Measurements from ENCODE around the gene PIEZO2. TPM values are rescaled to one million over a fixed set of nuclear protein-coding genes. Genes with fewer than 3 reads are reported as not detected.
"Not testable (repeated sequence)": the region's sequence is repeated elsewhere in the genome, so short reads cannot be mapped to it uniquely, and the experiment has no call there.

Gene PIEZO2
- total RNA-seq, 2 experiments from 2014 or later = not detected

DNA sequence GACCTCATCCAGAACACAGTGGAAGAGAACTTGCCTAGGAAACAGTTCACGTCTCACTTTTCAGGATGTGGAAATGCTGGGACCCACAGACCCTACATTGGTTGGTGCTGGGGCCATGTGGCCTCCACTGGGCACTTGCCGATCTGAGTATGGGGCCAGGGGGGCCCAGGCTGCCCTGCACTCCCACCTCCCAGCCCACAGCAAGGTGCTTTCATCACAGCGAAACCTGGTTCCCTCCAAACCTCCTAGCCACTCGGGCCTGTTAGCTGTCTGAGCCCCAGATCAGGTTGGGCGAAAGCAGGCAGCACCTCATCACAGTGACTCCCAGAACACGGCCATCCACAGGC lies 510.9 kb downstream of the PIEZO2 start:
- H3K9me3 ChIP-seq (ENCODE audit: control insufficient read depth in 1 of 2, insufficient read depth in 1 of 2, low read length in 2 of 2); DNase-seq; H3K27me3 Mint-ChIP-seq; H3K4me1 Mint-ChIP-seq (ENCODE audit: low read depth); H3K4me3 ChIP-seq (ENCODE audit: low read length); H3K9me3 Mint-ChIP-seq; ATAC-seq (ENCODE audit: poor library complexity); CTCF ChIA-PET; H3K27me3 ChIP-seq (ENCODE audit: control insufficient read depth in 1 of 2, insufficient read depth in 2 of 2, low read length in 2 of 2); POLR2A ChIA-PET; H3K4me3 Mint-ChIP-seq; H3K36me3 Mint-ChIP-seq (ENCODE audit: low read depth); intact Hi-C loops (cut with DNase I, micrococcal nuclease); H3K4me1 ChIP-seq (ENCODE audit: insufficient read depth, low read length); H3K27ac Mint-ChIP-seq; H3K36me3 ChIP-seq (ENCODE audit: insufficient read depth, low read length); H3K27ac ChIP-seq (ENCODE audit: low read depth in 1 of 2, low read length in 2 of 2): not testable (repeated sequence)

DNA sequence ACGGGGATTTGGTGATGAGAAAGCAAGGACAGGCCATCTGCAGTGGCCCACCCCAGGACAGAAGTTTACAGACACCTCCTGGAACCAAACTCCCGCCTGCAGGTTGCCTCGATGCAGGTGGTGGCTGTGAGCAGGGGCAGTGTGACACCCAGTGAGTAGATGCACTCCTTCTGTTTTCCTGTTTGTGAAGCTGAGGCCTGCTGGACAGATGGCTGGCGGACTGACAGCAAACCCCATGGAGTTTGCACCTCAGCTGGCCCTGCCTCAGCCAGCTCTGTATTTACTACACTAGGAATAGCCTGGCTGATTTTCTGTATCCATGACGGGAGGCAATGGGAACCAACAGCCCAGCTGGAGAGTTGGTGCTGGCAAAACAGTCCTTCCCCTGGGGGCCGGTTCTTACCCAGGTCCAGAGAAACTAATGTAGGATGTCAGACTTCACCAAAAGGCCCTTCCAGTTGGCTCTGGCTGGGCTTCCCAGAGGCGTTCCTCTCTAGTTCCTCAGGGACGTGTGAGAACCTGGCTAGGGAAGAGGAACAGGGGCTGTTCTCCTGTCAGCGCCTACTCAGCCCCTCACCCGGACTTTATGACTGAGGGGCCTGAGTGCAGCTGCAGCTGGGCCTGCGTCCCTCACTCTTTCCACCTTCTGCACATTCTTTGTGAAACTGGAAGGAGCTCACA lies 511.4 kb downstream of the PIEZO2 start:
- H3K4me1 Mint-ChIP-seq (ENCODE audit: low read depth); DNase-seq; H3K4me3 ChIP-seq (ENCODE audit: low read length); H3K27ac ChIP-seq (ENCODE audit: low read depth in 1 of 2, low read length in 2 of 2); H3K36me3 Mint-ChIP-seq (ENCODE audit: low read depth); H3K4me1 ChIP-seq (ENCODE audit: insufficient read depth, low read length); H3K9me3 Mint-ChIP-seq; intact Hi-C loops (cut with DNase I, micrococcal nuclease); H3K27me3 Mint-ChIP-seq; POLR2A ChIA-PET; H3K27me3 ChIP-seq (ENCODE audit: control insufficient read depth in 1 of 2, insufficient read depth in 2 of 2, low read length in 2 of 2); CTCF ChIA-PET; H3K4me3 Mint-ChIP-seq; H3K36me3 ChIP-seq (ENCODE audit: insufficient read depth, low read length); H3K9me3 ChIP-seq (ENCODE audit: control insufficient read depth in 1 of 2, insufficient read depth in 1 of 2, low read length in 2 of 2); ATAC-seq (ENCODE audit: poor library complexity); H3K27ac Mint-ChIP-seq: not testable (repeated sequence)

DNA sequence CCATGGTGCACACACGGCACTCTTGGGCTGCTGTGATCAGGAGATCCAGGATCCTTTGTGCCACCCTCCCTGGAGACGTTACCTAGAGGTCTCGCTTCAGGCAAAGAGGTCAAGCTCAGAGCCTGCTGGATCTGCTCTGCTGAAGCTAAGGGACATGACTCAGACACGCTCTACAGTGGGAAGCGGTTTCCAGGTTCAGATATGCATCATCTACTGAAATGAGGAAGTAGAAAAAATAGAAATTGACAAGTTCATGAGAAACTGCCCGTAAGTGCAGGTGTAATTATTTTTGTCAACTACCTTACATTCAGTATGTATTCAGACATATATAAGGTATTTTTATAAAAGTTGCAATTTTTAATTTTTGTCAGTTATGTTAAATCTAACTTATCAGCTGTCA lies 520.3 kb downstream of the PIEZO2 start:
- intact Hi-C loops (cut with DNase I, micrococcal nuclease); H3K27me3 ChIP-seq (ENCODE audit: control insufficient read depth in 1 of 2, insufficient read depth in 2 of 2, low read length in 2 of 2); H3K27ac ChIP-seq (ENCODE audit: low read depth in 1 of 2, low read length in 2 of 2); H3K27ac Mint-ChIP-seq; H3K4me1 ChIP-seq (ENCODE audit: insufficient read depth, low read length); H3K4me3 Mint-ChIP-seq; H3K9me3 Mint-ChIP-seq; H3K36me3 Mint-ChIP-seq (ENCODE audit: low read depth); ATAC-seq (ENCODE audit: poor library complexity); H3K36me3 ChIP-seq (ENCODE audit: insufficient read depth, low read length); H3K4me3 ChIP-seq (ENCODE audit: low read length); CTCF ChIA-PET; H3K4me1 Mint-ChIP-seq (ENCODE audit: low read depth); POLR2A ChIA-PET; H3K27me3 Mint-ChIP-seq; H3K9me3 ChIP-seq (ENCODE audit: control insufficient read depth in 1 of 2, insufficient read depth in 1 of 2, low read length in 2 of 2): not testable (repeated sequence)
- DNase-seq = peak in 1 of 14 experiments; percentile 15

DNA sequence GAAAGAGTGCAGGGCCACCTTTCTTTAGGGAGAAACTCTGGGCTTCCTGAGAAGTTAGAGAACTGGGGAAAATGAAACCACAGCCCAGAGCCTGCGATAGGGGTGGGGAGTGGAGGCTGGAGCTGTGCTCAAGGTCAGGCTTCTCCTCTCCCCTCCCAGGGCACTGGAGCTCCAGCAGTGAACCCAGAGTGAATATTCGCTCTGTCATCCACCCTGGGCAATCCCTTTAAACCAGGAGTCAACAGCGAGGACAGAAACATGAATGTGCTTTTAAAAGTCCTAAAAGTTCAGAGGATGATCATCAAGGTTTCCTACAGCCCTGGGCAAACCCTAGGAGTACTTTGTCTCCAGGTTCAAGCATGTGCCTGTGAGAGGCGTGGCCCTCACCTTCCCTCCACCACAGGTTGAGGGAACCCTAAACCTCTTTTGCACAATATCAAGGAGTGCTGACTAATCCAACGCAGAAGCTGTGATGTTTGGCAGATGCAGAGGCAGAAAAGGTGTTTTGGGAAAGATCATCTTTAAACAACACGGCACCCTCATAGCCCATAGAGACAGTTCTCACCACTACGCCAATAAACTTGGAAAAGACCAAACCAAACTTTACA lies 522.7 kb downstream of the PIEZO2 start:
- POLR2A ChIA-PET; H3K27me3 Mint-ChIP-seq; H3K4me1 ChIP-seq (ENCODE audit: insufficient read depth, low read length); CTCF ChIA-PET; intact Hi-C loops (cut with DNase I, micrococcal nuclease); H3K36me3 ChIP-seq (ENCODE audit: insufficient read depth, low read length); H3K4me3 Mint-ChIP-seq; H3K27me3 ChIP-seq (ENCODE audit: control insufficient read depth in 1 of 2, insufficient read depth in 2 of 2, low read length in 2 of 2); H3K27ac Mint-ChIP-seq; H3K9me3 Mint-ChIP-seq; H3K4me1 Mint-ChIP-seq (ENCODE audit: low read depth); H3K27ac ChIP-seq (ENCODE audit: low read depth in 1 of 2, low read length in 2 of 2); ATAC-seq (ENCODE audit: poor library complexity); H3K9me3 ChIP-seq (ENCODE audit: control insufficient read depth in 1 of 2, insufficient read depth in 1 of 2, low read length in 2 of 2); H3K36me3 Mint-ChIP-seq (ENCODE audit: low read depth); DNase-seq; H3K4me3 ChIP-seq (ENCODE audit: low read length): not testable (repeated sequence)

DNA sequence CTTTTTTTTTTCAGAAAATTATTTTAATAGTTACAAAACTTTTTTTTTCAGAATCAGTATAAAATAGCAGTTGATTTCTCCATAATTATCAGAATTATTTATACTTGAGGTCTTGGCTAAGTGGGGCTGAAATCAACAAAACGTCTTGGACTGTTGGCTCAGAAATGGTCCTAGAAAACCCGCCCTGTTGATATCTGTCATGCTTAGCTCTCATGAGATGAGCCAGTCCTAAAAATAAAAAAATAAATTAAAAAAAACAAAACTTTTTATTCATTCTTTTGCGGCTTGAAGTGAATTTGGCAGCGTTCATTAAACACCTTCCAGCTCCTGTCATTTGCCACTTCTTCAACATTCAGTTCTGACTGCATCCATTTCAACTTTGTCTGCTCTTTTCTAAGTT lies 525.8 kb downstream of the PIEZO2 start:
- H3K9me3 Mint-ChIP-seq; ATAC-seq (ENCODE audit: poor library complexity); H3K4me1 Mint-ChIP-seq (ENCODE audit: low read depth); H3K36me3 Mint-ChIP-seq (ENCODE audit: low read depth); H3K27ac ChIP-seq (ENCODE audit: low read depth in 1 of 2, low read length in 2 of 2); H3K36me3 ChIP-seq (ENCODE audit: insufficient read depth, low read length); intact Hi-C loops (cut with DNase I, micrococcal nuclease); H3K27me3 Mint-ChIP-seq; POLR2A ChIA-PET; H3K27me3 ChIP-seq (ENCODE audit: control insufficient read depth in 1 of 2, insufficient read depth in 2 of 2, low read length in 2 of 2); H3K4me3 ChIP-seq (ENCODE audit: low read length); H3K27ac Mint-ChIP-seq; H3K4me1 ChIP-seq (ENCODE audit: insufficient read depth, low read length); H3K9me3 ChIP-seq (ENCODE audit: control insufficient read depth in 1 of 2, insufficient read depth in 1 of 2, low read length in 2 of 2); CTCF ChIA-PET; H3K4me3 Mint-ChIP-seq; DNase-seq: not testable (repeated sequence)

DNA sequence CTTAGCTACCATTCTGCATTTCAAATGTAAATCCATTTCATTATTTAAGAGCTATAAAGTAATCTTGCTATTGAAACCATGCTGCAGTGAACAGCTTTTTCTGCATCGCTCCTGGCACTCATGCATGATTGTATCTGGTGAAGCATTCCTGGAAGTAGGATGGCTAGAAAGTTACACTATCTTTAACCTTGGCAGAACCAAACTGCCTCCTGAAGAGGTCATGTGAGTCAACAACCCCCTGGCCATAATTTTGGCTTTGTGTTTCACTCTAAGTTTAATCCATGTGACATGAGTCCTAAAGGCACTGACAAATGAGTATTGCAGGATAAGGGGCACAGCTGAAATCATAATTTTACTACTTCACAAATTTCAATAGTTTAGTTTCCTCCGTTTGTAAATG lies 526.4 kb downstream of the PIEZO2 start:
- CTCF ChIA-PET = not testable (repeated sequence)

DNA sequence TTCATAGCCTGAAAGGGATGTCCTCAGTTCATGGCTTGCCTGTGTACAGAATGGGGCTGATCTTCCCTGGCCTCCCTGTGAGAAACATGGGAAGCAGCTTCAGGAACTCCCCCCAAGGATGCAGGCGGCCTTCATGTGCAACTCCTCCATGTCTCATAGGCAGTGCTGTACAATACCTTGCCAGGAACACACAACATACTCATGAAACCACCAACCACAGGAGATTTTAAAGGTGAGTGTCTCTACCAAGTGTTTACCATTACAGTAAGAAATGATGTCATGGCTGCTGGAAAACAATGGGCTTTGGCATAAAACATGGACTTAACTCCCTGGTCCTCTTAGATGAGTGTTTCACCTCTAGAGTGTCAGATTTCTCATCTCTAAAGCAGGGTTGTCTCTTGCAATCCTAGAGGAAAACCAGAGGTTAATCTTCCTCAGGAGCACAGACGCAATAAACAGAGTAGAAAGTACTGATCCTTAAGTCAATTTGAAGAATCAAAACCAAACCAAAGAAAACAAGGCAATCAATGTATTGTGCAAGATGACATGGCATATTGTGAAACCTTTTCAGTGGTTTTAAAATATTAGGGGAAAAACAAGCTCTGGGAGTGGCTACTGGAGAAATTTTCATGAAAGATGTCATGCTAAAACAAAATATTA lies 528.6 kb downstream of the PIEZO2 start:
- H3K27ac ChIP-seq (ENCODE audit: low read depth in 1 of 2, low read length in 2 of 2); CTCF ChIA-PET; H3K4me3 Mint-ChIP-seq: not testable (repeated sequence)

More for the DNA sequence above, 526.4 kb downstream of the PIEZO2 start:
- H3K27me3 Mint-ChIP-seq; POLR2A ChIA-PET; H3K4me3 Mint-ChIP-seq; H3K36me3 Mint-ChIP-seq (ENCODE audit: low read depth); H3K27ac Mint-ChIP-seq; H3K9me3 ChIP-seq (ENCODE audit: control insufficient read depth in 1 of 2, insufficient read depth in 1 of 2, low read length in 2 of 2); DNase-seq; H3K4me3 ChIP-seq (ENCODE audit: low read length); H3K27me3 ChIP-seq (ENCODE audit: control insufficient read depth in 1 of 2, insufficient read depth in 2 of 2, low read length in 2 of 2); H3K4me1 Mint-ChIP-seq (ENCODE audit: low read depth); H3K36me3 ChIP-seq (ENCODE audit: insufficient read depth, low read length); intact Hi-C loops (cut with DNase I, micrococcal nuclease); H3K27ac ChIP-seq (ENCODE audit: low read depth in 1 of 2, low read length in 2 of 2); H3K4me1 ChIP-seq (ENCODE audit: insufficient read depth, low read length); H3K9me3 Mint-ChIP-seq; ATAC-seq (ENCODE audit: poor library complexity): not testable (repeated sequence)

More for the DNA sequence above, 528.6 kb downstream of the PIEZO2 start:
- H3K4me1 Mint-ChIP-seq (ENCODE audit: low read depth); H3K27ac Mint-ChIP-seq; H3K4me1 ChIP-seq (ENCODE audit: insufficient read depth, low read length); ATAC-seq (ENCODE audit: poor library complexity); POLR2A ChIA-PET; H3K9me3 Mint-ChIP-seq; H3K36me3 ChIP-seq (ENCODE audit: insufficient read depth, low read length); DNase-seq; H3K36me3 Mint-ChIP-seq (ENCODE audit: low read depth); intact Hi-C loops (cut with DNase I, micrococcal nuclease); H3K4me3 ChIP-seq (ENCODE audit: low read length); H3K27me3 ChIP-seq (ENCODE audit: control insufficient read depth in 1 of 2, insufficient read depth in 2 of 2, low read length in 2 of 2); H3K9me3 ChIP-seq (ENCODE audit: control insufficient read depth in 1 of 2, insufficient read depth in 1 of 2, low read length in 2 of 2); H3K27me3 Mint-ChIP-seq: not testable (repeated sequence)

Data from CD4-positive, alpha-beta T cell (primary cell).